ENCODE measurements around the gene DNAJC4. TPM values are rescaled to one million over a fixed set of nuclear protein-coding genes. Genes with fewer than 3 reads are reported as not detected.

Gene DNAJC4
- total RNA-seq, 1 experiment from 2014 or later: 19.5 TPM

- ChIA-PET POLR2A (interaction anchor here (0.7 to 10.8 kb wide), 18 partner anchors 9 to 113 kb away, joined by 3 to 122 read pairs (median 10); partner anchors contain the start of genes BAD, CATSPERZ, DNAJC4 and ESRRA), CTCF (interaction anchor here (0.9 to 1.7 kb wide), 3 partner anchors 43 to 66 kb away, joined by 3 to 4 read pairs (median 4); no protein-coding TSS in a partner anchor)
- H3K27me3 Mint-ChIP-seq (ENCODE audit: insufficient read depth, unreplicated experiment): no peaks in the 10 kb centered on the region
- DNase-seq (ENCODE audit: unreplicated experiment): peak; percentile 86
- BruUV-seq (replicated peaks): no TSS peak
- TF ChIP-seq, protein P1, sequence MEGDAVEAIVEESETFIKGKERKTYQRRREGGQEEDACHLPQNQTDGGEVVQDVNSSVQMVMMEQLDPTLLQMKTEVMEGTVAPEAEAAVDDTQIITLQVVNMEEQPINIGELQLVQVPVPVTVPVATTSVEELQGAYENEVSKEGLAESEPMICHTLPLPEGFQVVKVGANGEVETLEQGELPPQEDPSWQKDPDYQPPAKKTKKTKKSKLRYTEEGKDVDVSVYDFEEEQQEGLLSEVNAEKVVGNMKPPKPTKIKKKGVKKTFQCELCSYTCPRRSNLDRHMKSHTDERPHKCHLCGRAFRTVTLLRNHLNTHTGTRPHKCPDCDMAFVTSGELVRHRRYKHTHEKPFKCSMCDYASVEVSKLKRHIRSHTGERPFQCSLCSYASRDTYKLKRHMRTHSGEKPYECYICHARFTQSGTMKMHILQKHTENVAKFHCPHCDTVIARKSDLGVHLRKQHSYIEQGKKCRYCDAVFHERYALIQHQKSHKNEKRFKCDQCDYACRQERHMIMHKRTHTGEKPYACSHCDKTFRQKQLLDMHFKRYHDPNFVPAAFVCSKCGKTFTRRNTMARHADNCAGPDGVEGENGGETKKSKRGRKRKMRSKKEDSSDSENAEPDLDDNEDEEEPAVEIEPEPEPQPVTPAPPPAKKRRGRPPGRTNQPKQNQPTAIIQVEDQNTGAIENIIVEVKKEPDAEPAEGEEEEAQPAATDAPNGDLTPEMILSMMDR (IDR thresholded peaks at IDR 0.05; ENCODE audit: unreplicated experiment): no peak
- intact Hi-C loops (cut with micrococcal nuclease): loop anchor here (2.0 kb wide), 1 partner anchor 58 kb away; the partner anchor contains the start of gene ESRRA
- no peaks in the 10 kb centered on the region for H3K9me3 Mint-ChIP-seq (ENCODE audit: unreplicated experiment)
- peak within 1 kb of the TSS; percentile 69 for H3K27ac Mint-ChIP-seq (ENCODE audit: low read depth, unreplicated experiment)
- peak within 1 kb of the TSS; percentile 93 for H3K4me3 Mint-ChIP-seq (ENCODE audit: unreplicated experiment)
- H3K4me1 Mint-ChIP-seq (ENCODE audit: insufficient read depth, unreplicated experiment): peaks cover 15% of the 10 kb centered on the region
- peaks cover 27% of the 10 kb centered on the region for H3K36me3 Mint-ChIP-seq (ENCODE audit: insufficient read depth, unreplicated experiment)
Observed at GRCh38 chr11:64246871-64247728, 16.8 kb downstream of the DNAJC4 start, which contains the start of gene PPP1R14B. TSS of gene PPP1R14B (minus strand) at chr11:64246943. CDS start at chr11:64246673, 270 bp downstream.

DNA sequence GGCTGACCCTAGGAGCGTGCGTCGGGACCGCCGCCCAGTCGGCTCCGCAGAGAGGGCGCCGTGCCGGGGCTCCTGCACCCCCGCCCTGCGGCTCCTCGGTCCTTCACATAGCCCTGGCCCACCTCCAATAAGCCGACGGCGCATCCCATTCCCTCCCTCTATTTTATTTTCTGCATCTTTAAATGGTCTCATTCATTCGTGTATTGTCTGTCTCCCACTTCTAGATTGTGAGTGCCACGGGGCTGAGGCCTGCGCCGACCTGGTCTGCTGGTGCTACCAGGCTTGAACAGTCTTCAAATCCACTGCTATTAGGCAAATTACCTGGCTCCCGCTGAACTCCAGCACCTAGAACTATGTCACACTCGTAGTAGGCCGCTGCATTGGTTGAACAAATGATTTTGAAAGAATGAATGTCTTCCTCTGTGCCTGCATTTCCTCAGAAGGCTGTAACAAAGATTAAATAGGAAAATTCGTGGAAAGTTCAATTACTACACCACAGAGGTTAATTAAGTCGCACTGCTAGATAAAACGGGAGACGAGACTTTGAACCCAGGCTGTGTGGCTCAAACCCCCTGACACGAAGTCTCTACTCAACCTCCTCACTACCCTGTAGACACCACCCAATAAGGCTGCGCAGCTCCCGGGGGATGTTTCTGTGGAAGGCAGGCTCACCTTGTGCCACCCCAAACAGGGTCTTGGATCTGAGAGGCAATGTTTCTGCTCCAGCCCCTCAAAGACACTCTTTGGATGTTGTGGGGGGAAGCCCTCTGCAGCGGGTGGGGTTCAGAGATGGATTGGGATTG is 17.6 kb downstream of the DNAJC4 start:
- DNase-seq (ENCODE audit: unreplicated experiment): no peak
- Mint-ChIP-seq H3K27ac (ENCODE audit: low read depth, unreplicated experiment) (peak overlapping the region; percentile 42), H3K36me3 (ENCODE audit: insufficient read depth, unreplicated experiment) (peaks cover 21% of the 10 kb centered on the region), H3K4me1 (ENCODE audit: insufficient read depth, unreplicated experiment) (peaks cover 15% of the 10 kb centered on the region), H3K9me3 (ENCODE audit: unreplicated experiment) (no peaks in the 10 kb centered on the region), H3K27me3 (ENCODE audit: insufficient read depth, unreplicated experiment) (no peaks in the 10 kb centered on the region), H3K4me3 (ENCODE audit: unreplicated experiment) (peak overlapping the region; percentile 93)
- ChIA-PET POLR2A (interaction anchor here (0.6 to 10.8 kb wide), 9 partner anchors 19 to 81 kb away, joined by 3 to 122 read pairs (median 23); partner anchors contain the start of genes CATSPERZ, DNAJC4, ESRRA and NUDT22), CTCF (interaction anchor here (0.9 to 1.7 kb wide), 3 partner anchors 24 to 53 kb away, joined by 3 to 4 read pairs (median 4); no protein-coding TSS in a partner anchor)
- BruUV-seq (replicated peaks): TSS peak; percentile 8
- intact Hi-C loops (cut with micrococcal nuclease): loop anchor here (2.0 kb wide), 1 partner anchor 57 kb away; the partner anchor contains the start of gene ESRRA
- TF ChIP-seq, protein P1 (IDR thresholded peaks at IDR 0.05; ENCODE audit: unreplicated experiment): no peak

DNA sequence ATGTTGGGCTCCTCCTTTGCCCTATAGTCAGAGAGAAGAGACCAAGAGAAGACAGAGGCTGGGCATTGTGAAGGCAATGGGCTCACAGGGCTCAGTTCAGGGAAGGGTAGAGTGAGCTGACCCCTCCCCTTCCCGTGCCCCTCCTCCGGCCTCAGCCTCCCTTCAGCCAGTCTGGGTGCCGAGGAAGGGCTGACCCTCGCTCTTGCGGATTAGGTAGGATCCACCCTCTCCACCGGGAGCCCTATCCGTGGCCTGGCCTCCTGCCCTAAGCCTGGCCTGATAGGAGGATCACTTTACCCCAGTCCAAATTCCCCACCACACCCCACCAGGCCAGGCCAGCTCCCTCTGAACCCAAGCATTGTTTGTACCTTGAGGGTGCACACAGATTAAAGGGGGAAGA is 18.2 kb downstream of the DNAJC4 start:
- Mint-ChIP-seq H3K4me3 (ENCODE audit: unreplicated experiment) (peak overlapping the region; percentile 93), H3K4me1 (ENCODE audit: insufficient read depth, unreplicated experiment) (peaks cover 9% of the 10 kb centered on the region), H3K27me3 (ENCODE audit: insufficient read depth, unreplicated experiment) (no peaks in the 10 kb centered on the region), H3K9me3 (ENCODE audit: unreplicated experiment) (no peaks in the 10 kb centered on the region), H3K36me3 (ENCODE audit: insufficient read depth, unreplicated experiment) (peaks cover 18% of the 10 kb centered on the region), H3K27ac (ENCODE audit: low read depth, unreplicated experiment) (no peak overlapping the region)
- CTCF ChIA-PET: interaction anchor here (0.7 to 4.5 kb wide), 5 partner anchors 20 to 446 kb away, joined by 3 to 65 read pairs (median 4); partner anchors contain the start of gene CATSPERZ
- POLR2A ChIA-PET: interaction anchor here (0.6 to 10.8 kb wide), 4 partner anchors 20 to 82 kb away, joined by 3 to 122 read pairs (median 91); partner anchors contain the start of genes CATSPERZ, DNAJC4, ESRRA and NUDT22
- TF ChIP-seq, protein P1 (IDR thresholded peaks at IDR 0.05; ENCODE audit: unreplicated experiment): no peak
- DNase-seq (ENCODE audit: unreplicated experiment): no peak
- no TSS peak for BruUV-seq (replicated peaks)
- intact Hi-C loops (cut with micrococcal nuclease): no loop called here
